ENCODE results near the gene GALNT12.

Gene GALNT12

DNA sequence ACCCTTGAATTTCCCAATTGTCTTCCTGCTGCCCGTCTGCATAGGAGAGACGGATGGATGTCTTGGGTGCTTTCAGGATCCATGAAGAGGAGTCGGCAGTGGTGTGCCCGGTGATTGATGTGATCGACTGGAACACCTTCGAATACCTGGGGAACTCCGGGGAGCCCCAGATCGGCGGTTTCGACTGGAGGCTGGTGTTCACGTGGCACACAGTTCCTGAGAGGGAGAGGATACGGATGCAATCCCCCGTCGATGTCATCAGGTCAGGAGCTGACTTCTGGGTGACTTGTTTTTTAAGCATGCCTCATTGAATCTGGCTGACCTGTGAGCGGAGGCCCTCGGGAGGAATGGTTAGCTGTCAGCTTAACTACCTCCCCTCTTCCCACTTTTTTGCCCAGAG lies 24.2 kb downstream of the GALNT12 start:
- no peak for DNase-seq (ENCODE audit: low read depth in 3 of 3)

- no peak for DNase-seq (ENCODE audit: low read depth in 3 of 3)
Observed at GRCh38 chr9:98832768-98833089, 25.3 kb downstream of the GALNT12 start.

- no peak for DNase-seq (ENCODE audit: low read depth in 3 of 3)
Observed at GRCh38 chr9:98833090-98833956, 25.9 kb downstream of the GALNT12 start.

- DNase-seq (ENCODE audit: low read depth in 3 of 3): no peak
Observed at GRCh38 chr9:98834386-98834785, 26.9 kb downstream of the GALNT12 start.

- DNase-seq (ENCODE audit: low read depth in 3 of 3): no peak
Observed at GRCh38 chr9:98836206-98836605, 28.7 kb downstream of the GALNT12 start.

GRCh38 chr9:98837516-98837915 lies 30.0 kb downstream of the GALNT12 start:
- no peak for DNase-seq (ENCODE audit: low read depth in 3 of 3)

- DNase-seq (ENCODE audit: low read depth in 3 of 3): no peak
Observed at GRCh38 chr9:98838155-98838867, 30.8 kb downstream of the GALNT12 start.

DNA sequence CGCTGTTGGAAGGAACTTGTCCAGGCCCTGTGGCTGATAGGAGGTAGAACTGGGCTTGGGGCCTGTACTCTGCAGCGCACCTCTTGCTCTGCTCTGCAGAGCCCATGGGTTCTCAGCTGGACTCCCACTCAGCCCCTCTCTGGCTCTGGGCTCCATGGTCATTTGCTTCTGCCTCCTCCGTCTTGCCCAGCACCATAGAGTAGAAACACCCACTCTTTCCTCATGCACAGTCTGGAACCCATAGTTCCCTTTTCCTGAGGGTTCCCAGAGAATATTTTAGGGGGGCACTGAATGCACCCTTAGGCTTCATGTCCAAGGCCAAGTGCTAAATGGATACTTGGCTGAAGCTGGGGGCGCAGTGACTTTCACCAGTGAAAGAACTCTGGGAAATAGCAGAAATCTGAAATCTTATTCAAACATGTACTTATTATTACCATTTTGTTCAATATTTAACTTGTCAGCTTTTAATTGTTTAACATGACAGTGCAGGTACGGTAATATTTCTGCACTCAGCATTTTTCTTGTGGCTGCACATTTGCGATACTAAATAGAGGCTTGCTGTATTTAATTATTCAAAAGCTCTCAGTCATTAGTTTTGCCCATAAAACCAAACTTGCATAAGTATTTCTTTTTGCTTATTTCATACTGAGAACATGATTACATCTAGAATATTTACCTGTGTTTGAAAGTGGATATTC lies 31.5 kb downstream of the GALNT12 start:
- no peak for DNase-seq (ENCODE audit: low read depth in 3 of 3)

DNA sequence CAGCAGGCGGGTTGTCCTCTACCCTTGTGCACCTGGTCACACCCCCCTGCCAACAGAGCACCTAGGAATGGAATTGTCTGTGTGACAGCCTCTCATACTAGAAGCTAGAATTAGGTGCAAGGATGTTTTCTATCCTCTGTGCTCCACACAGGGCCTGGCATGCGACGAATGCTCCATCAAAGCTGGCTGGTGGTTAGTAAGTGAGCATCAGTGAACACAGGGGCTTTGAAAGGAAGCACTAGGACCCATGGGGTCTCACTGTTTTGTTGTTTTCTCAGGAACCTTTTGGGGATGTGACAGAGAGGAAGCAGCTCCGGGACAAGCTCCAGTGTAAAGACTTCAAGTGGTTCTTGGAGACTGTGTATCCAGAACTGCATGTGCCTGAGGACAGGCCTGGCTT lies 32.3 kb downstream of the GALNT12 start:
- no peak for DNase-seq (ENCODE audit: low read depth in 3 of 3)

DNA sequence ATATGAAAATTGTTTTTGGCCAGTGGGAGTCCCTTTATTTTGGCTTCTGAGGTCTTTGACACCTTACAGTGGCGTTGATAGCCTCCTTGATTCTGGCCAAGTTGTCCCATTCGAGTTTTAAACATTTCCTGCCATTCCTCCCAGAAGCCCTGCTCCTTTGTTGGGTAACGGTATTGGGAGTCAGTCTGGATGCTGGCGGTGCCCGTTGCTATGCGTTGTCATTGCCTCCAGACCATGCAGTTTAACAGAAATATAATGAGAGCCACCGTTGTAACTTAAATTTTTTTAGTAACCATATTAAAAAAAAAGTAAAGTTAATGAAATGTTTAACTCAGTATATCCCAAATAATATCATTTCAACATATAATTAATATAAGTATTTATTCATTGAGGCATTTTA lies 35.0 kb downstream of the GALNT12 start:
- DNase-seq (ENCODE audit: low read depth in 3 of 3): no peak

GRCh38 chr9:98846081-98846480 lies 38.6 kb downstream of the GALNT12 start:
- DNase-seq (ENCODE audit: low read depth in 3 of 3): no peak

DNA sequence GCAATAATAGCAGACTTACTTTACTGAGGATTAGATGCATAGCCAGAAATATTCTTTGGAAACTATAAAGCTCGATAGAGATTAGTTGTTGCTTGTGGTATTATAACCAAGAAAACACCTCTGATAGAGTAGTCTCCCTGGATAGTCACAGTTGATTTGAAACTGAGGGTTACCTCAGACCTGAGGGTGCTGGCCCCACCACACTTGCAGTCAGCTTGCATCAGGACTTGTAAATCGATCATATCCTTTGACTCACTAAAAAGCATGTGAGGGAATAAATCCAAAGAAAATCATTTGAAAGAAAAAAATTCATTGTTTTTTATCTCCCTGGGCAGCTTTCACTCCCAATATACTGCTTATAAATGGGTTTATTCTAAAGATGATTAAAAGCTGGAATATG lies 39.4 kb downstream of the GALNT12 start:
- no peak for DNase-seq (ENCODE audit: low read depth in 3 of 3)

- DNase-seq (ENCODE audit: low read depth in 3 of 3): peak; percentile 51 to 66 (median 53)
Observed at GRCh38 chr9:98848450-98849149, 41.1 kb downstream of the GALNT12 start.

DNA sequence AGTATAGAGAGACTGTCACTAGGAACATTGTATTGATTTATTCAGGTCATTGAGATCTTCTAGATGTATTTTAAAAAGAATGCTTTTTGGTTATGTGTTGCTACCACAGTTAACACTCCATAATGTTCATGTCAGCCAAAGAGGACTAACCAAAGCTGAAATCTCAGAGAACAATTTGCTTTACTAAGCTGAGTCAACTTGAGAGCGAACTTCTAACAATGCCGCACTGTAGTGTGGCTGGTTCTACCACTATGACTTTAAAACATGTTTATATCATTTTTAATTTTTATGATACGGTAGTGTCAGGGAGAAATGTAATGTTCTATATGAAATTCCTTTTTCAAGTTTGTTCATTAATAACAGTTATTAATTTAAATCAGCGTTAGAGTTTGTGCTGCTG lies 42.1 kb downstream of the GALNT12 start:
- DNase-seq (ENCODE audit: low read depth in 3 of 3): no peak

DNA sequence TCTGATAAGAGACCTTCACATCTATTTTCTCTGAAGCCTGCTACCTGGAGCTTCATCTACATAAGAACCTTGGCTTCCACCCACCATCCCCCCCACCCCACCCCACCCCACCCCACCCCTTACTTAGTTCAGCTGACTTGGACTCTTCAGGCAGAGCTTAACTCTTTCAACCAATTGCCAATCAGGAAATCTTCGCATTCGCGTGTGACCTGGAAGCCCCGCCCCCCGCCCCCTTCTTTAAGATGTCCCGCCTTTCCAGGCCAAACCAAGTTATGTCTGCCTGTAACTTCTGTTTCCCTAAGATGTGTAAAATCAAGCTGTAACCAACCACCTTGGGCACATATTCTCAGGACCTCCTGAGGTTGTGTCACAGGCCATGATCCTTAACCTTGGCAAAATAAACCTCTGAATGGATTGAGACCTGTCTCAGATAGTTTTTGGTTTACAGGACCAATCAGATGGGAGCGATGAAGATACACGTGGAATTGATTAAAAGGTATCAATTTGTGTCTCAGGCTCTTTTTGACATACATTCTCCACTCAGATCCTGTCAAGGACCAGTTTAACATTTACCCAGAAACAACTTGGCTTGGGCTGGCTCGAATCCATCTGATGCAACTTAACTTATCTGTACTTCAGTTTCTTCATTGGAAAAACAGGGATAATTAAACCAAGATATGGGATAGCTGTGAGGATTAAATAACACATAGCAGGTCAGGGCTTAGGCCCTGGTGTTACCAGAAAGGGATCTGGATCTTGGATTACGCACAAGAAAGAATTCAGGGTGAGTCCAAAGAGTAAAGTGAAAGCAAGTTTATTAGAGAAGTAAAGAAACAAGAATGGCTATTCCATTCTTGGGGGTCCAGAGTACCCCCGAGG lies 43.6 kb downstream of the GALNT12 start:
- DNase-seq (ENCODE audit: low read depth in 3 of 3): no peak

- peak in 1 of 3 experiments; percentile 5 for DNase-seq (ENCODE audit: low read depth in 3 of 3)
Observed at GRCh38 chr9:98851730-98852459, 44.4 kb downstream of the GALNT12 start.

DNA sequence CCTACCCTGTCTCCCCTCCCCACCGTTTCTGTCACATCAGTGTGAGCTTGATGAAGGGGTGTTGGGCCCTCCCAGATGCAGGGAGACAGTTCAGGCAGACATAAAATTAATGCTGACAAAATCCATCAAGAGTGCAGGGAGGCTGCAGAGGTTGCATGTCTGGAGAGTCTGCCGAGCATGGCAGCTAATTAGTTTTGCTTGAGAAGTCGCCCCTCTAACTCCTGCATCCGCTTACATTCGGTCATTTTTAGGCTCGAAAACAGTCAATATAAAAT lies 44.9 kb downstream of the GALNT12 start:
- no peak for DNase-seq (ENCODE audit: low read depth in 3 of 3)

GRCh38 chr9:98852961-98853360 lies 45.5 kb downstream of the GALNT12 start:
- DNase-seq (ENCODE audit: low read depth in 3 of 3): no peak

GRCh38 chr9:98854266-98854665 lies 46.8 kb downstream of the GALNT12 start:
- DNase-seq (ENCODE audit: low read depth in 3 of 3): no peak

- DNase-seq (ENCODE audit: low read depth in 3 of 3): no peak
Observed at GRCh38 chr9:98855592-98855991, 48.1 kb downstream of the GALNT12 start.

DNA sequence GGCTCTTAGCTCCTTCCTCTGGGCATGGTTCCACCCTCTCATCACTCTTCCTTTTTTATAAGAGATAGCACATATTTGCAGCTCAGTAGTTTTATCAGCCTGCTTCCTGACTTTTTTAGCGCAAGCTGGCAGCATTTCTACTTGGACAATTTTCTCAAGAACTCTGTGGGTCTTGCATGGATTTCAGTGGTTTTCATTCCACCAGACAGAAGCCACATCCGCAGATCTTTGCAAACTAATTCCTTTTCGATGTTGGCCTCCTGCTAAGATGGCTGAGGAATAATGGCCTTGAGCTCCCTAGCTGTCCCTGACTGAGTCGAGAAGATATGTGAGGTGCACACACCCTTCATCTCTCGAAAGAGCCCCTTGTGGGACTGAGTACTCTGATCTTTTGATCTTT lies 49.5 kb downstream of the GALNT12 start:
- no peak for DNase-seq (ENCODE audit: low read depth in 3 of 3)
